Nephron (organoid): ENCODE data around the gene CA6.

Source experiments
- H3K27ac Mint-ChIP-seq, 3 experiments: 2 replicates each; pipeline ENCODE4 v1.8.0; 2020; ENCODE audit warnings: mixed read lengths in 3 of 3, mild to moderate bottlenecking in 2 of 3, moderate library complexity in 1 of 3
- H3K27me3 Mint-ChIP-seq: 2 replicates; pipeline ENCODE4 v1.8.0; 2021; ENCODE audit warnings: low read depth, mild to moderate bottlenecking, moderate library complexity, mixed read lengths
- H3K36me3 Mint-ChIP-seq: 2 replicates; pipeline ENCODE4 v1.8.0; 2020; ENCODE audit warnings: low read depth, mixed read lengths
- H3K4me1 Mint-ChIP-seq: 2 replicates; pipeline ENCODE4 v1.8.0; 2020; ENCODE audit warnings: mixed read lengths
- H3K4me3 Mint-ChIP-seq, 3 experiments: 2 replicates each; pipeline ENCODE4 v1.8.0; 2020; ENCODE audit warnings: mild to moderate bottlenecking in 3 of 3, mixed read lengths in 3 of 3, moderate library complexity in 2 of 3
- H3K9me3 Mint-ChIP-seq: 2 replicates; pipeline ENCODE4 v1.8.0; 2020; ENCODE audit warnings: mixed read lengths
- TF ChIP-seq, protein P1 (sequence below), 3 experiments: fragments of 200-600 bp; sonication (generic); IDR thresholded peaks; one replicate each; pipeline ENCODE4 v1.5.0; 2021; ENCODE audit warnings: antibody characterized with exemption in 3 of 3; ENCODE audit not compliant: unreplicated experiment in 3 of 3

The CA6 gene

DNA sequence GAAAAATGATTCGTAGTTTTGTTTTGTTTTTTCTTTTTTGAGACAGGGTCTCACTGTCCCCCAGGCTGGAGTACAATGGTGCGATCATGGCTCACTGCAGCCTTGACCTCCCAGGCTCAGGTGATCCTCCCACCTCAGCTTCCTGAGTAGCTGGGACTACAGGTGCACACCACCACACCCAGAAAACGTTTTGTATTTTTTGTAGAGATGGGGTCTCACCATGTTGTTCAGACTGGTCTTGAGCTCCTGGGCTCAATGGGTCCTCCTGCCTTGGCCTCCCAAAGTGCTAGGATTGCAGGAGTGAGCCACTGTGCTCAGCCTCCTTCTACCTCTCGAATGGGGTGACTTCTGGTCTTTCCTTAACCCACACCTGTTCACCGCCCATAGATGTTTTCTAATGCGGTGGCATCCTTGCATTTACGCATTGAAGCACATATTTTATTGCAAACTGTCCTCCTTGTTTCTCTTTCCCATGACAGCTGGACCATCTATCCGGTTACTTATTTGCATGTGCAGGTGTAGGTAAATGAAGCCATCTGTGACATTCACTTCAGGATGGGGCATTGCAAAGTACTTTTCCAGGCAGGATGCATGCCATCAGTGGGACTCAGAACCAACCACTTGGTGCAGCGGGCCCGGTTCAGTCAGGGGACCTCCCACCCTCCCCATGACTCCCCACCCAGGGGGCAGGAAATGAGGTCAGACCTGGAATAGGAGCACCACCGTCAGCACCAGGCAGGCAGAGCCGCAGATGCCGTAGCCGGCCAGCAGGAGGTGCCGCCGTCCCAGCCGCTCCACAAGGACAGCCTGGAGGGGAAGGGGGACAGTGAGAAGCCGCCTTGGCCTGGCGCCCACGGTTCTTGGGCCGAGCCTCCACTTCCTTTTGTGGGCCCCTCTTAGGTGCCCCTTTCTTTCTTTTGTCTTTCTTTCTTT is 64.0 kb downstream of the CA6 start:
- Mint-ChIP-seq H3K27me3 (peaks cover 27% of the 10 kb centered on the region), H3K9me3 (no peaks in the 10 kb centered on the region), H3K4me1 (peaks cover 23% of the 10 kb centered on the region), H3K27ac (no peak overlapping the region), H3K4me3 (no peak overlapping the region), H3K36me3 (no peaks in the 10 kb centered on the region)
- TF ChIP-seq, protein P1, sequence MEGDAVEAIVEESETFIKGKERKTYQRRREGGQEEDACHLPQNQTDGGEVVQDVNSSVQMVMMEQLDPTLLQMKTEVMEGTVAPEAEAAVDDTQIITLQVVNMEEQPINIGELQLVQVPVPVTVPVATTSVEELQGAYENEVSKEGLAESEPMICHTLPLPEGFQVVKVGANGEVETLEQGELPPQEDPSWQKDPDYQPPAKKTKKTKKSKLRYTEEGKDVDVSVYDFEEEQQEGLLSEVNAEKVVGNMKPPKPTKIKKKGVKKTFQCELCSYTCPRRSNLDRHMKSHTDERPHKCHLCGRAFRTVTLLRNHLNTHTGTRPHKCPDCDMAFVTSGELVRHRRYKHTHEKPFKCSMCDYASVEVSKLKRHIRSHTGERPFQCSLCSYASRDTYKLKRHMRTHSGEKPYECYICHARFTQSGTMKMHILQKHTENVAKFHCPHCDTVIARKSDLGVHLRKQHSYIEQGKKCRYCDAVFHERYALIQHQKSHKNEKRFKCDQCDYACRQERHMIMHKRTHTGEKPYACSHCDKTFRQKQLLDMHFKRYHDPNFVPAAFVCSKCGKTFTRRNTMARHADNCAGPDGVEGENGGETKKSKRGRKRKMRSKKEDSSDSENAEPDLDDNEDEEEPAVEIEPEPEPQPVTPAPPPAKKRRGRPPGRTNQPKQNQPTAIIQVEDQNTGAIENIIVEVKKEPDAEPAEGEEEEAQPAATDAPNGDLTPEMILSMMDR (IDR thresholded peaks at IDR 0.05; ENCODE audit: unreplicated experiment in 3 of 3) = peak; percentile 41 to 51 (median 49)

DNA sequence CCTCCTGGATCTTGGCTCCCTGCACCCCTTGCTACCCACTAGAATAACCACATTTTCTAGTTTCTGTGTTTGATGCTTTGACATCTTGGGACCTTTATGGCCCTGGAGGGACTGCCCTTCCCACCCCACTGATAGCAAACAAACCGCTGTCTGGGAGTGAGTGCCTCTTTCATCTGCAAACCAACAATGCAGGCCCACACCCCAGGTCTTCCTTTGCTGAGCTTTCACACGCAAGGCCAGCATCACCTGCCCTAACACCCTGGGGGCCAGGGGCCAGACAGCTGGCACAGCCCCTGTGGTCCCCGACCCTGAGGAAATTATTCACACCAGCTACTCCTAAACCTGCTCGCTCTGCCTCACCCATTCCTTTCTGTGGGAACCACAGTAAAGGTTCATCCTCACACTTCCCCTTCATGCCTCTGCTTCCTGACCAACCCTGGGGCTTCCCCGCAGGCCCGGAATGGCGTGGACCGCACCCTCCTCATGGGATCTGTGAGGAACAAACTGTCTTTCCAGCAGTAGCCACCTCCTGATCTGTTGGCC is 65.2 kb downstream of the CA6 start:
- H3K27ac Mint-ChIP-seq = no peak overlapping the region

DNA sequence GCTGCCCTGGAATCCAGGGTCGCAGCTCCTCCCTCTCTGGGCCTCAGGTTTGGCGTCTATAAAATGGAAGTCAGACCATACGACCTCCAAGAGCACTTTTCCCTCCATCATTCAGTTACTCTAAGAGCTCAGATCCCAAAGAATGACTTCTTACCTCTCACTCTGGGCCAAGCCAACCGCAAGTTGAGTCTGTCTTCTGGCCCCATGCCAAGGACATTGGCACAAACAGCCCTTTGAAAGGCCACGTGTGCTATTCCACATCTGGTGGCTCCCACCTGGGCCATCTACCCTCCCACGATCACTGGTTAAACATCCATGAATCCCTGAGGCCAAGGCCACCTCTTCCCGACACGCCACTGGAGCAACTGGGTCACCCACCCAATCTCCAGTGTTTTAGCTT is 68.2 kb downstream of the CA6 start:
- no peak overlapping the region for H3K4me3 Mint-ChIP-seq
- TF ChIP-seq, protein P1 (IDR thresholded peaks at IDR 0.05; ENCODE audit: unreplicated experiment in 3 of 3) = no peak
- no peaks in the 10 kb centered on the region for H3K36me3 Mint-ChIP-seq
- peaks cover 30% of the 10 kb centered on the region for H3K27me3 Mint-ChIP-seq
- peaks cover 42% of the 10 kb centered on the region for H3K4me1 Mint-ChIP-seq
- H3K9me3 Mint-ChIP-seq = no peaks in the 10 kb centered on the region
- peak overlapping the region; percentile 13 to 71 (median 64) for H3K27ac Mint-ChIP-seq

More for the DNA sequence above, 65.2 kb downstream of the CA6 start:
- Mint-ChIP-seq H3K36me3 (no peaks in the 10 kb centered on the region), H3K4me3 (no peak overlapping the region), H3K9me3 (no peaks in the 10 kb centered on the region), H3K4me1 (peaks cover 27% of the 10 kb centered on the region), H3K27me3 (peaks cover 26% of the 10 kb centered on the region)
- TF ChIP-seq, protein P1 (IDR thresholded peaks at IDR 0.05; ENCODE audit: unreplicated experiment in 3 of 3) = no peak

DNA sequence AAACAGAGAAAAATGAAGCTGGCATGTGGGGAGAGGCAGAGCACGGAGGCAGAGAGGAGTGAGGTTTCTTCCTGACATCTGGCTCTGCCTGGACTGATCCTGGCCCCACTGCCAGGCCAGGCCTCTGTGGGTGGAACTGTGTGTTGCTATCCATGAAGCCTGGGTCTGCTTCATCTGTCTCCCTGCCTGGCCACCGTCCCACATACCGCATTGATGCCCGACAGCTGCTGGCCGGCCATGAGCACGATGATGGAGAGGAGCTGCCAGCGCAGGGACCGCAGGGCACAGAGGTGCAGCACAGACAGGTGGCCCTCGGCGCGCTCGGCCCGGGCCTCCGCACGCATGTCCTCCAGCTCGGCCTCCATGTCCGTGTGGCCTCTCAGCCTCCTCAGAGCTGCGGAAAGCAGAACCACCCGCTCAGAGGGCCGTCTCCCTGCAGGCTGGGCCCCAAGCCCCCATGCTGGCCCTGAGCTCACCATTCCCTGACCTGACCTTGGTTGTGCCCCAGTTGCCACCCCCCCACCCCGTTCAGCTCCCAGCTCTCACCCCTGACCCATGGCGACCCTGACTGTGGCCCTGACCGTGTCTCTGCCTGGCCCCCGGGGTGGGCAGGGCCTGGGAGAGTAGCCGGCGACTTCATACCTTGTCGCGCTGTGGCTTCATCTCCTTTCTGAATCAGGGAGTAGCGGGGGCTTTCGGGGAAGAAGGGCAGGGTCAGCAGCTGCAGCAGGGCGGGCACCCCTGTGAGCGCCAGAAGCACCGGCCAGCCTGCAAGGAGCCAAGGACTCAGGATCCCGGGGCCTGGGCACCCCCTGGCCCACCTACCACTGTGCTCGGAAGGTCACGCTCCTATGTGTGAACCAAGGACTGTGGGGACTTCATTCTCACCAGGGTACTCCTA is 69.1 kb downstream of the CA6 start:
- Mint-ChIP-seq H3K36me3 (no peaks in the 10 kb centered on the region), H3K27ac (peak overlapping the region; percentile 13 to 71 (median 64)), H3K27me3 (peaks cover 27% of the 10 kb centered on the region), H3K4me3 (no peak overlapping the region), H3K9me3 (no peaks in the 10 kb centered on the region), H3K4me1 (peaks cover 44% of the 10 kb centered on the region)
- TF ChIP-seq, protein P1 (IDR thresholded peaks at IDR 0.05; ENCODE audit: unreplicated experiment in 3 of 3) = no peak

DNA sequence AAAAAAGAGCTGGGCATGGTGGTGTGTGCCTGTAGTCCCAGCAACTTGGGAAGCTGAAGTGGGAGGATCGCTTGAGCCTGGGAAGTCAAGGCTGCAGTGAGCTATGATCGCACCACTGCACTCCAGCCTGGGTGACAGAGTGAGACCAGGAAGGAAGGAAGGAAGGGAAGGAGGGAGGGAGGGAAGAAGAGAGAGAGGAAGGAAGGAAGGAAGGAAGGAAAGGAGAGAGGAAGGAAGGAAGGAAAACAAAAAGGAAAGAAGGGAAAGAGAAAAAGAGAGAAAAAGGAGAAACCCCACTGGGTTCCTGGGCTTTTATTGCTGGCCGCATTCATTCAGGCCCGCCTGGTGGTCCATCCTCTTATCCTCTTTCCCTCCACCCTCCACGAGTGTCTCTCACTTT is 70.8 kb downstream of the CA6 start:
- peak overlapping the region in 2 of 3 experiments; percentile 33 to 71 for H3K27ac Mint-ChIP-seq
- H3K4me1 Mint-ChIP-seq = peaks cover 48% of the 10 kb centered on the region
- no peak overlapping the region for H3K4me3 Mint-ChIP-seq
- H3K27me3 Mint-ChIP-seq = peaks cover 23% of the 10 kb centered on the region
- H3K36me3 Mint-ChIP-seq = no peaks in the 10 kb centered on the region
- H3K9me3 Mint-ChIP-seq = no peaks in the 10 kb centered on the region
- TF ChIP-seq, protein P1 (IDR thresholded peaks at IDR 0.05; ENCODE audit: unreplicated experiment in 3 of 3) = no peak
